ENCODE data around the gene DDX4. TPM values are rescaled to one million over a fixed set of nuclear protein-coding genes. Genes with fewer than 3 reads are reported as not detected.

DDX4 gene
- total and polyA plus RNA-seq, 9 of the 15 experiments (the other 6 are each of a cell fraction or from before 2014, with no cell fraction given): not detected

- H3K36me3 ChIP-seq (ENCODE audit: control insufficient read depth, insufficient read depth, low read length): peaks cover 4% of the 10 kb centered on the region; the same call in 1 of the 3 replicates
- no peaks in the 10 kb centered on the region for H3K27me3 ChIP-seq (ENCODE audit: control insufficient read depth in 2 of 2, insufficient read depth in 2 of 2, low read length in 2 of 2)
- H3K4me2 ChIP-seq (ENCODE audit: insufficient read depth, low read length): no peak overlapping the region
- H3K9me3 ChIP-seq (replicated peaks; ENCODE audit: control insufficient read depth, insufficient read depth, low read depth, low read length): no peaks in the 10 kb centered on the region
- ATAC-seq (peak; percentile 64), FAIRE-seq (peak; percentile 84), DNase-seq (ENCODE audit: extremely low read depth in 1 of 4, low spot score in 3 of 4) (peak; percentile 17 to 28 (median 18))
- intact Hi-C loops (cut with micrococcal nuclease): loop anchor here (2.0 to 5.0 kb wide), 5 partner anchors 284 to 519 kb away; partner anchors contain the start of genes CDC20B and MCIDAS
- 0 out of 2 replicates have a peak, but pooled peaks cover 4% of the 10 kb centered on the region for H4K20me1 ChIP-seq (replicated peaks; ENCODE audit: control insufficient read depth, insufficient read depth, low read length)
- H3K79me2 ChIP-seq (ENCODE audit: control insufficient read depth, insufficient read depth, low read length): no peaks in the 10 kb centered on the region
- BruUV-seq (replicated peaks): no TSS peak
- no peak overlapping the region for H2AFZ ChIP-seq (ENCODE audit: low read depth, low read length)
- in situ Hi-C loops (cut with MboI): loop anchor here (10.0 kb wide), 1 partner anchor 517 kb away; the partner anchor contains the start of gene CDC20B
- no peak overlapping the region for H3K4me3 ChIP-seq
- H3K4me1 ChIP-seq (replicated peaks in 1 of 2; ENCODE audit: control insufficient read depth in 2 of 2, insufficient read depth in 2 of 2, low read length in 2 of 2): no peaks in the 10 kb centered on the region
- no peak overlapping the region for H3K27ac ChIP-seq (ENCODE audit: extremely low read depth, low read depth, low read length)
- H3K9ac ChIP-seq (ENCODE audit: insufficient read depth in 1 of 2, low read depth in 2 of 2, low read length in 2 of 2): no peak overlapping the region
- CTCF ChIA-PET (ENCODE audit: low intra/inter-chr PET ratio): interaction anchor here (0.7 to 1.9 kb wide), 9 partner anchors 9 to 521 kb away, joined by 3 to 11 read pairs (median 4); partner anchors contain the start of genes CDC20B and MCIDAS
- H3K9me1 ChIP-seq (ENCODE audit: control insufficient read depth, insufficient read depth, low read length): no peaks in the 10 kb centered on the region
- WGBS (ENCODE audit: insufficient coverage, low coverage, missing lambda C conversion rate): 44% methylated on average over 2 of the region's 2 CpGs
- POLR2A ChIA-PET: interaction anchor here (0.7 to 1.2 kb wide), 4 partner anchors 9 to 518 kb away, joined by 3 read pairs; partner anchors contain the start of gene CDC20B
- TF ChIP-seq RAD21 (CRISPR knock-in tag; conservative IDR thresholded peaks at IDR 0.05 in 1 of 2, IDR thresholded peaks at IDR 0.05 in 1 of 2) (peak; percentile 56 to 67), U2AF1 (optimal IDR thresholded peaks at IDR 0.05; ENCODE audit: low read depth, low read length) (no peak), RBFOX2 (IDR thresholded peaks at IDR 0.05; ENCODE audit: low read depth, low read length) (no peak), XRCC4 (IDR thresholded peaks at IDR 0.05; ENCODE audit: extremely low read depth, insufficient read depth, insufficient read length) (no peak), TFAM (CRISPR knock-in tag; conservative IDR thresholded peaks at IDR 0.05) (no peak), PKNOX1 (IDR thresholded peaks at IDR 0.05) (0 out of 2 replicates have a peak, but pooled peaks have one; percentile 35), CTCF (IDR thresholded peaks at IDR 0.05 in 2 of 3, conservative IDR thresholded peaks at IDR 0.05 in 1 of 3; ENCODE audit: insufficient read depth in 2 of 3, low read depth in 1 of 3, low read length in 3 of 3) (peak in 2 of 3 experiments; percentile 42 to 61; a peak in 3 of 6 replicates), CEBPB (tag; IDR thresholded peaks at IDR 0.05) (peak; percentile 39), ZNF217 (CRISPR knock-in tag; IDR thresholded peaks at IDR 0.05) (no peak), FUS (optimal IDR thresholded peaks at IDR 0.05; ENCODE audit: low read depth, low read length) (no peak), CTBP1 (IDR thresholded peaks at IDR 0.05; ENCODE audit: borderline replicate concordance) (no peak), ZNF609 (CRISPR knock-in tag; IDR thresholded peaks at IDR 0.05; ENCODE audit: borderline replicate concordance) (no peak)
Observed at GRCh38 chr5:55691265-55692105, 46.4 kb upstream of the DDX4 start.
